Peyer's patch (tissue), 4 donors: ENCODE results near the gene ADAM23. TPM values are rescaled to one million over a fixed set of nuclear protein-coding genes. Genes with fewer than 3 reads are reported as not detected.

Experiments used
- DNase-seq, 3 donors: peaks; one replicate each; pipeline ENCODE4 v3.0.0-alpha.2; 2017 to 2019
- H3K27ac ChIP-seq, 4 donors: fragments of 200-600 bp; sonication (generic); one replicate each; pipeline ENCODE4 v1.5.1; 2016 to 2019
- H3K27me3 ChIP-seq, 2 donors: fragments of 200-600 bp; sonication (generic); one replicate each; pipeline ENCODE4 v1.5.1; 2019
- H3K36me3 ChIP-seq, 3 donors: fragments of 200-600 bp; sonication (generic); one replicate each; pipeline ENCODE4 v1.5.1; 2016 to 2019
- H3K4me1 ChIP-seq, 4 donors: fragments of 200-600 bp; sonication (generic); one replicate each; pipeline ENCODE4 v1.5.1; 2016 to 2019
- H3K4me3 ChIP-seq, 4 donors: fragments of 200-600 bp; sonication (generic); 1 replicate in 3 of 4; 2 replicates in 1 of 4; pipeline ENCODE4 v1.5.1; 2016 to 2019; ENCODE audit warnings: mild to moderate bottlenecking in 1 of 4
- H3K9me3 ChIP-seq, 4 donors: fragments of 200-600 bp; sonication (generic); one replicate each; pipeline ENCODE4 v1.5.1; 2016 to 2019; ENCODE audit warnings: mild to moderate bottlenecking in 1 of 4
- CTCF ChIP-seq, 6 experiments: fragments of 450-650 bp in 4 of 6; fragments of 200-600 bp in 2 of 6; sonication (generic) in 1 of 6; IDR thresholded peaks; one replicate each; pipeline ENCODE4 v1.5.1; 2017 to 2019; ENCODE audit warnings: antibody characterized with exemption in 6 of 6, mild to moderate bottlenecking in 3 of 6, moderate library complexity in 1 of 6
- POLR2A ChIP-seq, 2 donors: fragments of 450-650 bp; IDR thresholded peaks; one replicate each; pipeline ENCODE4 v1.5.1; 2017; ENCODE audit warnings: antibody characterized with exemption in 2 of 2, mild to moderate bottlenecking in 2 of 2, moderate library complexity in 2 of 2
- total RNA-seq, 4 donors: library from RNA; depleted of rRNA; stranded (reverse); fragments of >200 nt; gene quantifications; one replicate each; pipeline ENCODE4 v1.1.0, GENCODE V29; 2016

The ADAM23 gene
- total RNA-seq, 4 donors from 2014 or later: 0.47 to 2.5 (median 1.4) TPM

GRCh38 chr2:206474099-206474498, 30.8 kb downstream of the ADAM23 start:
- DNase-seq: no peak
- H3K9me3 ChIP-seq: no peaks in the 10 kb centered on the region
- no peaks in the 10 kb centered on the region for H3K36me3 ChIP-seq
- H3K27ac ChIP-seq: no peak overlapping the region
- H3K27me3 ChIP-seq: no peaks in the 10 kb centered on the region
- TF ChIP-seq POLR2A (IDR thresholded peaks at IDR 0.05) (no peak), CTCF (IDR thresholded peaks at IDR 0.05) (no peak)
- no peaks in the 10 kb centered on the region for H3K4me1 ChIP-seq
- no peak overlapping the region for H3K4me3 ChIP-seq

GRCh38 chr2:206477296-206477695, 34.0 kb downstream of the ADAM23 start:
- Histone ChIP-seq H3K4me1 (no peaks in the 10 kb centered on the region), H3K9me3 (no peaks in the 10 kb centered on the region), H3K4me3 (no peak overlapping the region), H3K27me3 (no peaks in the 10 kb centered on the region), H3K36me3 (no peaks in the 10 kb centered on the region), H3K27ac (no peak overlapping the region)
- no peak for TF ChIP-seq POLR2A (IDR thresholded peaks at IDR 0.05)
- no peak for TF ChIP-seq CTCF (IDR thresholded peaks at IDR 0.05)
- no peak for DNase-seq

- Histone ChIP-seq H3K4me1 (no peaks in the 10 kb centered on the region), H3K36me3 (no peaks in the 10 kb centered on the region), H3K4me3 (no peak overlapping the region), H3K27me3 (no peaks in the 10 kb centered on the region), H3K27ac (no peak overlapping the region), H3K9me3 (no peaks in the 10 kb centered on the region)
- no peak for TF ChIP-seq CTCF (IDR thresholded peaks at IDR 0.05)
- TF ChIP-seq POLR2A (IDR thresholded peaks at IDR 0.05): no peak
- no peak for DNase-seq
Measured at GRCh38 chr2:206478340-206478739, 35.0 kb downstream of the ADAM23 start.

- DNase-seq: no peak
- H3K27ac ChIP-seq: no peak overlapping the region
- no peak for TF ChIP-seq CTCF (IDR thresholded peaks at IDR 0.05)
- TF ChIP-seq POLR2A (IDR thresholded peaks at IDR 0.05): no peak
- no peaks in the 10 kb centered on the region for H3K4me1 ChIP-seq
- H3K4me3 ChIP-seq: no peak overlapping the region
- no peaks in the 10 kb centered on the region for H3K9me3 ChIP-seq
- H3K27me3 ChIP-seq: no peaks in the 10 kb centered on the region
- H3K36me3 ChIP-seq: no peaks in the 10 kb centered on the region
Measured at GRCh38 chr2:206480161-206480560, 36.8 kb downstream of the ADAM23 start.

- Histone ChIP-seq H3K36me3 (no peaks in the 10 kb centered on the region), H3K9me3 (no peaks in the 10 kb centered on the region), H3K4me1 (no peaks in the 10 kb centered on the region), H3K27me3 (no peaks in the 10 kb centered on the region), H3K27ac (no peak overlapping the region), H3K4me3 (no peak overlapping the region)
- TF ChIP-seq CTCF (IDR thresholded peaks at IDR 0.05): no peak
- no peak for TF ChIP-seq POLR2A (IDR thresholded peaks at IDR 0.05)
- DNase-seq: no peak
Measured at GRCh38 chr2:206480620-206481019, 37.3 kb downstream of the ADAM23 start.

- Histone ChIP-seq H3K27ac (no peak overlapping the region), H3K4me3 (no peak overlapping the region), H3K4me1 (no peaks in the 10 kb centered on the region), H3K9me3 (no peaks in the 10 kb centered on the region), H3K27me3 (no peaks in the 10 kb centered on the region), H3K36me3 (no peaks in the 10 kb centered on the region)
- DNase-seq: no peak
- no peak for TF ChIP-seq POLR2A (IDR thresholded peaks at IDR 0.05)
- TF ChIP-seq CTCF (IDR thresholded peaks at IDR 0.05): no peak
Measured at GRCh38 chr2:206481056-206481455, 37.7 kb downstream of the ADAM23 start.
